ENCODE data around the gene OBSCN. TPM values are rescaled to one million over a fixed set of nuclear protein-coding genes. Genes with fewer than 3 reads are reported as not detected.

OBSCN gene
- total and polyA plus RNA-seq, 2 of the 4 experiments (the other 2 are of a cell fraction) = 4.1 to 9.5 TPM

- Histone ChIP-seq H3K27me3 (ENCODE audit: control insufficient read depth, insufficient read depth, low read length) (no peaks in the 10 kb centered on the region), H2BK15ac (ENCODE audit: low read depth, low read length) (no peak overlapping the region), H3K9me1 (ENCODE audit: insufficient read depth, low read length) (no peaks in the 10 kb centered on the region), H3K36me3 (ENCODE audit: control insufficient read depth, insufficient read depth, low read length) (peaks cover 61% of the 10 kb centered on the region), H3K79me1 (ENCODE audit: low read depth in 1 of 2, low read length in 2 of 2) (peaks cover 0 to 10% of the 10 kb centered on the region in 2 experiments; a peak in 1 of 4 replicates), H3K4me2 (ENCODE audit: low read depth, low read length) (no peak overlapping the region), H2AK9ac (replicated peaks; ENCODE audit: low read depth, low read length, poor library complexity) (no peak overlapping the region), H2BK20ac (ENCODE audit: low read depth, low read length) (no peak overlapping the region), H4K8ac (ENCODE audit: low read depth in 2 of 2, low read length in 2 of 2) (no peak overlapping the region), H3K4me1 (ENCODE audit: control insufficient read depth, insufficient read depth, low read length) (peaks cover 3% of the 10 kb centered on the region; the same call in 1 of the 2 replicates), H3K4ac (ENCODE audit: low read depth, low read length) (no peak overlapping the region), H3K56ac (ENCODE audit: extremely low read depth, insufficient read depth, low read length) (no peak overlapping the region), H4K91ac (ENCODE audit: insufficient read depth, low read depth, low read length) (no peak overlapping the region), H3K27ac (ENCODE audit: insufficient read depth, low read length) (no peak overlapping the region), H4K20me1 (ENCODE audit: insufficient read depth, low read length) (no peaks in the 10 kb centered on the region), H3K9ac (ENCODE audit: low read depth, low read length) (no peak overlapping the region), H3K14ac (replicated peaks; ENCODE audit: low read depth, low read length) (no peak overlapping the region), H4K5ac (ENCODE audit: low read depth, low read length) (no peak overlapping the region), H3K23ac (ENCODE audit: low read depth, low read length) (no peak overlapping the region), H3K9me3 (ENCODE audit: control insufficient read depth, insufficient read depth, low read length) (no peaks in the 10 kb centered on the region), H3K18ac (ENCODE audit: low read depth, low read length) (no peak overlapping the region), H2BK5ac (ENCODE audit: low read depth, low read length, poor library complexity, severe bottlenecking) (no peak overlapping the region), H2AK5ac (ENCODE audit: low read depth, low read length) (no peak overlapping the region), H2AFZ (replicated peaks; ENCODE audit: low read length, poor library complexity) (no peak overlapping the region), H2BK120ac (ENCODE audit: low read depth, low read length) (no peak overlapping the region), H3K4me3 (ENCODE audit: insufficient read depth, low read depth, low read length) (no peak overlapping the region)
- DNase-seq = no peak
- ChIA-PET CTCF (no interaction called here), POLR2A (ENCODE audit: unreplicated experiment) (no interaction called here)
- dilution Hi-C loops (cut with HindIII; ENCODE audit: low sequenced_read_pairs, unreplicated experiment) (no loop called here), intact Hi-C loops (cut with micrococcal nuclease) (no loop called here), in situ Hi-C loops (cut with MboI; ENCODE audit: low sequenced_read_pairs) (no loop called here)
- no peak for TF ChIP-seq CHD1 (IDR thresholded peaks at IDR 0.05; ENCODE audit: low read depth, low read length)
- TF ChIP-seq CEBPB (IDR thresholded peaks at IDR 0.05; ENCODE audit: low read depth, low read length) = no peak
- TF ChIP-seq CTCF (conservative IDR thresholded peaks at IDR 0.05; ENCODE audit: low read depth, low read length) = no peak
- no peak for TF ChIP-seq RAD21 (IDR thresholded peaks at IDR 0.05; ENCODE audit: low read length)
- no peak for TF ChIP-seq RCOR1 (IDR thresholded peaks at IDR 0.05; ENCODE audit: insufficient replicate concordance, low read length)
- no peak for TF ChIP-seq MAFK (IDR thresholded peaks at IDR 0.05; ENCODE audit: low read depth, low read length)
- no peak for TF ChIP-seq USF2 (IDR thresholded peaks at IDR 0.05; ENCODE audit: low read depth, low read length)
- no peak for TF ChIP-seq FOS (IDR thresholded peaks at IDR 0.05; ENCODE audit: low read depth, low read length)
- no peak for TF ChIP-seq RFX5 (IDR thresholded peaks at IDR 0.05; ENCODE audit: low read depth, low read length)
- no peak for TF ChIP-seq ELK1 (IDR thresholded peaks at IDR 0.05; ENCODE audit: borderline replicate concordance, low read depth, low read length)
- no peak for TF ChIP-seq POLR2A (IDR thresholded peaks at IDR 0.05; ENCODE audit: low read depth, low read length)
- TF ChIP-seq BHLHE40 (IDR thresholded peaks at IDR 0.05; ENCODE audit: low read depth, low read length) = no peak
- no peak for TF ChIP-seq SMC3 (IDR thresholded peaks at IDR 0.05; ENCODE audit: low read depth, low read length)
- no peak for TF ChIP-seq MAZ (IDR thresholded peaks at IDR 0.05; ENCODE audit: borderline replicate concordance, low read depth, low read length)
- no peak for TF ChIP-seq MXI1 (IDR thresholded peaks at IDR 0.05; ENCODE audit: borderline replicate concordance, low read depth, low read length)
- no peak for TF ChIP-seq NFE2L2 (IDR thresholded peaks at IDR 0.05; ENCODE audit: low read depth, low read length)
- WGBS, 2 experiments (ENCODE audit: extremely low coverage in 2 of 2, insufficient read length in 1 of 2) = 90% methylated on average over 6 of the region's 15 CpGs; no CpG with 5 or more reads in 1 of the 2 experiments
- no TSS peak for BruUV-seq (replicated peaks)
- no peak for ATAC-seq (ENCODE audit: low read depth)
These were observed 73.2 kb downstream of the OBSCN start for GRCh38 chr1:228280961-228281591.
